Measurements from ENCODE around the gene TMEM80. TPM values are rescaled to one million over a fixed set of nuclear protein-coding genes. Genes with fewer than 3 reads are reported as not detected.

TMEM80 gene
- total and polyA plus RNA-seq, 2 of the 4 experiments (the other 2 are of a cell fraction): 5.6 to 21.7 TPM

DNA sequence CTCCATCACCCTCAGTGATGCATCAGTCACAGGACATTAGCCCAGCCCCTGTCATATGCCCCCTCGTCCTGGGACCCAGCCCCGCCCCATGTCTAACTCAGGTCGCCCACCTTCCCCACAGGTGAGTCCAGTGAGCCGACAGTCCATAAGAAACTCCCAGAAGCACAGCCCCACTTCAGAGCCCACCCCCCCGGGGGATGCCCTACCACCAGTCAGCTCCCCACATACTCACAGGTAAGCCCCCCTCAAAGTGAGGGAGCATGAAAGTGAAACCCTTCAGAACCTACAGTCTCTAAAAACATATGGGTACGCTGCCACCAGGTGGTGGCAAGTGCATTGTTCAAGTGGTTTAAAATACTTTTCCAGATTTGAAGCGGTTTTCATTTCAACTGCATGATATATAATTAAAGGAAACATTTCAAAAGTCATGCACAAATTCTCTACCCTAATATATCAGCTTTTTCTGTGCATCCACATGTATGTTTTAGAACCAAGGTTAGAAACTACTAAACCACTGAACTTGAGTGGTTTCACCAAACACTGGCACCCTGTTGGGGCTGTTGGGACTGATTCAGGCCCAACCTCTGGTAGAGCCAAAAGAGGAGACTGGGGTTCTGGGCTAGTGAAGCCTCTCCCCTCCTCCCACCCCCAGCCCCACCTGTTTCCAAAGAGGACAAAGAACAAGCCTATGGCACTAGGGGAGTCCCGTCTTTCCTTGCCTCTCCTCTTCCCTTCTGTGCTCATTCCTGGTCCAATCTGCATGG, 27.7 kb downstream of the TMEM80 start:
- Histone ChIP-seq H2AK5ac (ENCODE audit: low read depth, low read length) (no peak overlapping the region), H3K18ac (ENCODE audit: low read depth, low read length) (no peak overlapping the region), H2AK9ac (replicated peaks; ENCODE audit: low read depth, low read length, poor library complexity) (peak overlapping the region; percentile 48), H3K79me1 (ENCODE audit: low read depth in 1 of 2, low read length in 2 of 2) (no peaks in the 10 kb centered on the region), H2BK20ac (ENCODE audit: low read depth, low read length) (no peak overlapping the region), H3K4me2 (ENCODE audit: low read depth, low read length) (no peak overlapping the region; the same call in 1 of the 2 replicates), H2AFZ (replicated peaks; ENCODE audit: low read length, poor library complexity) (no peak overlapping the region), H3K4me3 (ENCODE audit: insufficient read depth, low read depth, low read length) (no peak overlapping the region), H3K9ac (ENCODE audit: low read depth, low read length) (no peak overlapping the region), H3K27me3 (ENCODE audit: control insufficient read depth, insufficient read depth, low read length) (peaks cover 9% of the 10 kb centered on the region; the same call in 1 of the 2 replicates), H4K20me1 (ENCODE audit: insufficient read depth, low read length) (no peaks in the 10 kb centered on the region), H3K56ac (ENCODE audit: extremely low read depth, insufficient read depth, low read length) (no peak overlapping the region), H3K23ac (ENCODE audit: low read depth, low read length) (no peak overlapping the region), H2BK120ac (ENCODE audit: low read depth, low read length) (no peak overlapping the region), H3K4me1 (ENCODE audit: control insufficient read depth, insufficient read depth, low read length) (peaks cover 4% of the 10 kb centered on the region), H4K91ac (ENCODE audit: insufficient read depth, low read depth, low read length) (no peak overlapping the region), H4K5ac (ENCODE audit: low read depth, low read length) (no peak overlapping the region), H3K27ac (ENCODE audit: insufficient read depth, low read length) (no peak overlapping the region), H3K14ac (replicated peaks; ENCODE audit: low read depth, low read length) (no peak overlapping the region), H3K36me3 (ENCODE audit: control insufficient read depth, insufficient read depth, low read length) (no peaks in the 10 kb centered on the region), H2BK5ac (ENCODE audit: low read depth, low read length, poor library complexity, severe bottlenecking) (no peak overlapping the region), H2BK15ac (ENCODE audit: low read depth, low read length) (no peak overlapping the region), H4K8ac (ENCODE audit: low read depth in 2 of 2, low read length in 2 of 2) (no peak overlapping the region), H3K9me1 (ENCODE audit: insufficient read depth, low read length) (no peaks in the 10 kb centered on the region), H3K4ac (ENCODE audit: low read depth, low read length) (no peak overlapping the region), H3K9me3 (ENCODE audit: control insufficient read depth, insufficient read depth, low read length) (no peaks in the 10 kb centered on the region)
- WGBS, 2 experiments (ENCODE audit: extremely low coverage in 2 of 2, insufficient read length in 1 of 2): 48% methylated on average over 3 of the region's 8 CpGs; no CpG with 5 or more reads in 1 of the 2 experiments
- in situ Hi-C loops (cut with MboI; ENCODE audit: low sequenced_read_pairs): no loop called here
- ChIA-PET CTCF (no interaction called here), POLR2A (ENCODE audit: unreplicated experiment) (no interaction called here)
- intact Hi-C loops (cut with micrococcal nuclease): loop anchor here (1.0 to 10.0 kb wide), 3 partner anchors 28 to 169 kb away; partner anchors contain the start of genes DEAF1 and TMEM80
- DNase-seq: peak; percentile 68
- dilution Hi-C loops (cut with HindIII; ENCODE audit: low sequenced_read_pairs, unreplicated experiment): no loop called here
- BruUV-seq (replicated peaks): no TSS peak
- peak; percentile 28 for ATAC-seq (ENCODE audit: low read depth)
- TF ChIP-seq, protein P1, sequence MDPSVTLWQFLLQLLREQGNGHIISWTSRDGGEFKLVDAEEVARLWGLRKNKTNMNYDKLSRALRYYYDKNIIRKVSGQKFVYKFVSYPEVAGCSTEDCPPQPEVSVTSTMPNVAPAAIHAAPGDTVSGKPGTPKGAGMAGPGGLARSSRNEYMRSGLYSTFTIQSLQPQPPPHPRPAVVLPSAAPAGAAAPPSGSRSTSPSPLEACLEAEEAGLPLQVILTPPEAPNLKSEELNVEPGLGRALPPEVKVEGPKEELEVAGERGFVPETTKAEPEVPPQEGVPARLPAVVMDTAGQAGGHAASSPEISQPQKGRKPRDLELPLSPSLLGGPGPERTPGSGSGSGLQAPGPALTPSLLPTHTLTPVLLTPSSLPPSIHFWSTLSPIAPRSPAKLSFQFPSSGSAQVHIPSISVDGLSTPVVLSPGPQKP (IDR thresholded peaks at IDR 0.05; ENCODE audit: borderline replicate concordance, low read depth, low read length): no peak
- no peak for TF ChIP-seq NFE2L2 (IDR thresholded peaks at IDR 0.05; ENCODE audit: low read depth, low read length)
- TF ChIP-seq BHLHE40 (IDR thresholded peaks at IDR 0.05; ENCODE audit: low read depth, low read length): no peak
- TF ChIP-seq CEBPB (IDR thresholded peaks at IDR 0.05; ENCODE audit: low read depth, low read length): no peak
- TF ChIP-seq SMC3 (IDR thresholded peaks at IDR 0.05; ENCODE audit: low read depth, low read length): peak; percentile 71
- TF ChIP-seq POLR2A (IDR thresholded peaks at IDR 0.05; ENCODE audit: low read depth, low read length): no peak
- TF ChIP-seq, protein P2, sequence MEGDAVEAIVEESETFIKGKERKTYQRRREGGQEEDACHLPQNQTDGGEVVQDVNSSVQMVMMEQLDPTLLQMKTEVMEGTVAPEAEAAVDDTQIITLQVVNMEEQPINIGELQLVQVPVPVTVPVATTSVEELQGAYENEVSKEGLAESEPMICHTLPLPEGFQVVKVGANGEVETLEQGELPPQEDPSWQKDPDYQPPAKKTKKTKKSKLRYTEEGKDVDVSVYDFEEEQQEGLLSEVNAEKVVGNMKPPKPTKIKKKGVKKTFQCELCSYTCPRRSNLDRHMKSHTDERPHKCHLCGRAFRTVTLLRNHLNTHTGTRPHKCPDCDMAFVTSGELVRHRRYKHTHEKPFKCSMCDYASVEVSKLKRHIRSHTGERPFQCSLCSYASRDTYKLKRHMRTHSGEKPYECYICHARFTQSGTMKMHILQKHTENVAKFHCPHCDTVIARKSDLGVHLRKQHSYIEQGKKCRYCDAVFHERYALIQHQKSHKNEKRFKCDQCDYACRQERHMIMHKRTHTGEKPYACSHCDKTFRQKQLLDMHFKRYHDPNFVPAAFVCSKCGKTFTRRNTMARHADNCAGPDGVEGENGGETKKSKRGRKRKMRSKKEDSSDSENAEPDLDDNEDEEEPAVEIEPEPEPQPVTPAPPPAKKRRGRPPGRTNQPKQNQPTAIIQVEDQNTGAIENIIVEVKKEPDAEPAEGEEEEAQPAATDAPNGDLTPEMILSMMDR (conservative IDR thresholded peaks at IDR 0.05; ENCODE audit: low read depth, low read length): peak; percentile 80
- no peak for TF ChIP-seq MAZ (IDR thresholded peaks at IDR 0.05; ENCODE audit: borderline replicate concordance, low read depth, low read length)
- peak; percentile 77 for TF ChIP-seq RAD21 (IDR thresholded peaks at IDR 0.05; ENCODE audit: low read length)
- no peak for TF ChIP-seq RFX5 (IDR thresholded peaks at IDR 0.05; ENCODE audit: low read depth, low read length)
- no peak for TF ChIP-seq MXI1 (IDR thresholded peaks at IDR 0.05; ENCODE audit: borderline replicate concordance, low read depth, low read length)
- TF ChIP-seq RCOR1 (IDR thresholded peaks at IDR 0.05; ENCODE audit: insufficient replicate concordance, low read length): no peak
- TF ChIP-seq MAFK (IDR thresholded peaks at IDR 0.05; ENCODE audit: low read depth, low read length): no peak
- TF ChIP-seq, protein P3, sequence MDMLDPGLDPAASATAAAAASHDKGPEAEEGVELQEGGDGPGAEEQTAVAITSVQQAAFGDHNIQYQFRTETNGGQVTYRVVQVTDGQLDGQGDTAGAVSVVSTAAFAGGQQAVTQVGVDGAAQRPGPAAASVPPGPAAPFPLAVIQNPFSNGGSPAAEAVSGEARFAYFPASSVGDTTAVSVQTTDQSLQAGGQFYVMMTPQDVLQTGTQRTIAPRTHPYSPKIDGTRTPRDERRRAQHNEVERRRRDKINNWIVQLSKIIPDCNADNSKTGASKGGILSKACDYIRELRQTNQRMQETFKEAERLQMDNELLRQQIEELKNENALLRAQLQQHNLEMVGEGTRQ (IDR thresholded peaks at IDR 0.05; ENCODE audit: low read depth, low read length): no peak
- no peak for TF ChIP-seq CHD1 (IDR thresholded peaks at IDR 0.05; ENCODE audit: low read depth, low read length)
